GM23338 (cell line): ENCODE data around the gene GALNT3.

Source experiments
- CREB1 ChIP-seq: fragments of 250-450 bp; sonication (Bioruptor Pico); IDR thresholded peaks from 2 replicates; pipeline ENCODE4 v1.5.0; 2020; ENCODE audit warnings: low read depth, mild to moderate bottlenecking, moderate library complexity
- EZH2 ChIP-seq: fragments of 200-600 bp; sonication (generic); IDR thresholded peaks from one replicate; pipeline ENCODE4 v1.8.0; 2017; ENCODE audit warnings: antibody characterized with exemption, mild to moderate bottlenecking, low read depth; ENCODE audit not compliant: unreplicated experiment
- POLR2AphosphoS5 ChIP-seq: IDR thresholded peaks from 2 replicates; pipeline ENCODE4 v1.6.1; 2016; ENCODE audit warnings: antibody characterized with exemption, low read depth
- TF ChIP-seq, protein P1 (sequence below), 2 experiments: fragments of 200-600 bp in 1 of 2; sonication (generic) in 1 of 2; conservative IDR thresholded peaks; 2 replicates each; pipeline versions ENCODE4 v1.5.1 to v1.6.1; 2016 to 2017; ENCODE audit warnings: antibody characterized with exemption in 2 of 2, low read depth in 2 of 2, mild to moderate bottlenecking in 2 of 2, moderate library complexity in 1 of 2

DNA sequence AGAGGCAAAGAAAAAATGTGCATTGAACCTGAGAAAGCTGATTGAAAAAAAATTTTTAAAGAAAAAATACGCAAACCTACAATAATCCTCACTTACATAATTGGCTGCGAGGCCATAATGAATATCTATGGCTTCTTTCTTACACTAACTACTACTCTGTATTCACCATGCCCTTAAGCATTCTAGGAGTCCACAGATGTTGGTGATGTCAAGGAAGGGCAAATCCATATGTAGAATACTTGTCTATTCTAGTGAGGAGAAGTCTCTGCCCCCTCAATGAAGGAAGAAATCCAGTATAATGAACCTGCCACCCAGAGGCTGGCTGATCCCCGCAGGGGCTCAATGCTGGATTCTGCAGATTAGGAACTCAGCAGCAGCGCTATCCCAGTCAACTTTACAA lies 14.3 kb downstream of the GALNT3 start:
- TF ChIP-seq, protein P1, sequence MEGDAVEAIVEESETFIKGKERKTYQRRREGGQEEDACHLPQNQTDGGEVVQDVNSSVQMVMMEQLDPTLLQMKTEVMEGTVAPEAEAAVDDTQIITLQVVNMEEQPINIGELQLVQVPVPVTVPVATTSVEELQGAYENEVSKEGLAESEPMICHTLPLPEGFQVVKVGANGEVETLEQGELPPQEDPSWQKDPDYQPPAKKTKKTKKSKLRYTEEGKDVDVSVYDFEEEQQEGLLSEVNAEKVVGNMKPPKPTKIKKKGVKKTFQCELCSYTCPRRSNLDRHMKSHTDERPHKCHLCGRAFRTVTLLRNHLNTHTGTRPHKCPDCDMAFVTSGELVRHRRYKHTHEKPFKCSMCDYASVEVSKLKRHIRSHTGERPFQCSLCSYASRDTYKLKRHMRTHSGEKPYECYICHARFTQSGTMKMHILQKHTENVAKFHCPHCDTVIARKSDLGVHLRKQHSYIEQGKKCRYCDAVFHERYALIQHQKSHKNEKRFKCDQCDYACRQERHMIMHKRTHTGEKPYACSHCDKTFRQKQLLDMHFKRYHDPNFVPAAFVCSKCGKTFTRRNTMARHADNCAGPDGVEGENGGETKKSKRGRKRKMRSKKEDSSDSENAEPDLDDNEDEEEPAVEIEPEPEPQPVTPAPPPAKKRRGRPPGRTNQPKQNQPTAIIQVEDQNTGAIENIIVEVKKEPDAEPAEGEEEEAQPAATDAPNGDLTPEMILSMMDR (conservative IDR thresholded peaks at IDR 0.05; ENCODE audit: low read depth in 2 of 2) = no peak
- TF ChIP-seq POLR2AphosphoS5 (no peak), EZH2 (no peak), CREB1 (CRISPR knock-in tag) (no peak)
